GM10248 (cell line): ENCODE measurements around the gene ATP7A.

Source experiments
- CTCF ChIA-PET: fragments of 300-600 bp; sonication (Branson Sonifier 250); formaldehyde crosslinking; extraction: SDS; loops from one replicate; lab custom pipeline; 2021; ENCODE audit warnings: antibody characterized with exemption; lab: Yijun Ruan, JAX
- POLR2A ChIA-PET: fragments of 350-650 bp; sonication (Branson Sonifier 250); formaldehyde crosslinking; extraction: SDS; loops from one replicate; lab custom pipeline; 2020; ENCODE audit warnings: antibody characterized with exemption; lab: Yijun Ruan, JAX
- DNase-seq: peaks from one replicate; pipeline ENCODE4 v3.0.0; 2012; ENCODE audit errors: extremely low spot score
- CTCF ChIP-seq: IDR thresholded peaks from 2 replicates; pipeline ENCODE4 v1.5.1; 2012; ENCODE audit warnings: mild to moderate bottlenecking, low read depth; ENCODE audit errors: extremely low read depth, missing control alignments, control extremely low read depth

ATP7A gene

GRCh38 chrX:77953302-77953701 is 42.8 kb downstream of the ATP7A start:
- POLR2A ChIA-PET, result no interaction called here
- no peak for TF ChIP-seq CTCF
- CTCF ChIA-PET, result interaction anchor here (0.9 to 1.1 kb wide), 2 partner anchors 10 to 17 kb away, joined by 3 read pairs; no protein-coding TSS in a partner anchor
- DNase-seq, result no peak

GRCh38 chrX:77953708-77954107 is 43.2 kb downstream of the ATP7A start:
- ChIA-PET CTCF (interaction anchor here (0.9 to 1.1 kb wide), 2 partner anchors 10 to 18 kb away, joined by 3 read pairs; no protein-coding TSS in a partner anchor), POLR2A (no interaction called here)
- no peak for DNase-seq
- no peak for TF ChIP-seq CTCF

- no peak for DNase-seq
These were observed 50.1 kb downstream of the ATP7A start for GRCh38 chrX:77960567-77960966.

DNA sequence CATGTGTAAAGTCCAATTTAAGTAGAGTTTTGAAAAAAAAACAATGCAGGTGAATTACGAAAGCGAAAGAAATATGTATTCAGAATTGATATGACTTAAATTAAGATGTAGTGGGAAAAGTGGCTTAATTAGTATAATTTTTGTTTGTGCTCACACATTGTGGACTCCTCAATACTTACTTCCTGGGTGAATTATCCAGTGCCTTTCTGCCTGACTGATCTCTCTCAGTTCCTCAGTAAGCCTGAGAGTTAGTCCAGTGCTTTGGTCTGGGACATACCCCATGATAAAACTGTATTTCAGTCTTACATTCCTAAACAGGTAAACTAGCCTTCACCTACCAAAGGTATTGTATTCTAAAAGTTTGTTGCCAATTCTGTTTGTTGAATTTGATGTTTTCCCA is 50.6 kb downstream of the ATP7A start:
- CTCF ChIA-PET, result no interaction called here
- no peak for TF ChIP-seq CTCF
- DNase-seq, result no peak
- POLR2A ChIA-PET, result no interaction called here

More at GRCh38 chrX:77960567-77960966, 50.1 kb downstream of the ATP7A start:
- no peak for TF ChIP-seq CTCF
- POLR2A ChIA-PET, result no interaction called here
- CTCF ChIA-PET, result no interaction called here

DNA sequence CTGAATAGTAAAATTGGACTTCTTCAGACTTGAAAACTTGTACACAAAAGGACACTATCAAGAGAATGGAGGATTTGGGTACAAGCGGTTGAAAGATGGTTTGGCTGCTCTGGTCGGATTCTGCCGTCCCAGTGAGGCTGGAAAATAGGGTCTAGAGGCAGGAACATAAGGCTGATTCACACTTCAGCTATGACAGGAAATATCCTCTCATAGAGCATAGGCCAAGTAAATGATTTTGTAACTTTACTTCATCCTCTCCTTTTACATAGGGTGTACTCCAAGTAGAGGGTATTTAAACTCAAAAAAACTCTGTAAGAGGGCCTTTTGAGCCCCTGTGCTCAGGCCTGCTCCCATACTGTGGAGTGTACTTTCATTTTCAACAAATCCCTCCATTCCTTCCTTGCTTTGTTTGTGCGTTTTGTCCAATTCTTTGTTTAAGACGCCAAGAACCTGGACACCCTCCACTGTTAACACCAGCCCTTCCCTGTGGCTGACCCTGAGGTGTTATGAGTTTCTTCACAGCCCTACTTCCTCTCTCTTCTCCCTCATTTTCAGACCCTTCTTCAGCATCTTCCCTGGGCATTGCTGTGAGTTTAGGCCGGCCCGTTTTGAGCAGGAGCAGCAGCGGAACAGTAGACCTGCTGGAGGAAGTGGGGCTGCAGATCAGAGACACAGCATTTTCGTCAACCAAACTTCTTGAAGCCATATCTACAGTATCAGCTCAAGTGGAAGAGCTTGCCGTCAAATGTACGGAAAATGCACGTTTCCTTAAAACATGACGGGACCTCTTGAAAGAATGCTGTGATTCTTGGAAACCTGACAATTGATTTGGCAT is 51.8 kb downstream of the ATP7A start:
- no peak for TF ChIP-seq CTCF
- CTCF ChIA-PET, result interaction anchor here (1.3 kb wide), 1 partner anchor 63 kb away, joined by 4 read pairs; no protein-coding TSS in a partner anchor
- DNase-seq, result no peak
- POLR2A ChIA-PET, result no interaction called here

DNA sequence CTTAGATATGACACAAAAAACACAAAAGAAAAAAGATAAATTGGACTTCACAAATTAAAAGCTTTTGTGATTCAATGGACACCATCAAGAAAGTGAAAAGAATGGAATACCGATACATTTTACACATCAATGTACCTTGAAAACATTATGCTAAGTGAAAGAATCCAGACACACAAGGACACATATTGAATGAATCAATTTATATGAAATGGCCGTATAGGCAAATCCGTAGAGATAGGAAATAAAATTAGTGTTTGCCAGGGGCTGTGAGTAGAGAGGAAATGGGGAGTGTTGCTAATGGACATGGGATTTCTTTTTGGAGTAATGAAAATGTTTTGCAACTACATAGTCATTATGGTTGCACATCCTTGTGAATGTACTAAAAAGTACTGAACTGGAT is 55.9 kb downstream of the ATP7A start:
- no peak for DNase-seq
- TF ChIP-seq CTCF, result no peak
- ChIA-PET POLR2A (no interaction called here), CTCF (no interaction called here)

DNA sequence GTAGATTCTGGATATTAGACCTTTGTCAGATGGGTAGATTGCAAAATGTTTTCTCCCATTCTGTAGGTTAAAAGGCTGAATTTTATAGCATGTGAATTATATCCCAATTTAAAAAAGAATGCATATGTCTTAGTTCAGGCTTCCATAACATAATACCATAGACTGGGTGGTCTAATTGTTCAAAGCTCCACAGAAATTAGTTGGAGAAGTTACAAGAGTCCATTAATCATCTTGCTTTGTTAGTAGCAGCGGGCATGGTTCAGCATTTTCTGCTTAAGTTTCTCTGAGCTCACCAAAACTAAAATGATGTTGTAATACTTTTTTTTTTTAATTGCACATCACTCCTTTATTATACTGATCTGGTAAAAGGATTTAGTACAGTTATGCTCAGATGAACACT is 57.1 kb downstream of the ATP7A start:
- no peak for TF ChIP-seq CTCF
- DNase-seq, result no peak
- ChIA-PET CTCF (no interaction called here), POLR2A (no interaction called here)
